SU-DHL-6 (cell line): ENCODE results near the gene NTM.

Experiments
- H2AFZ ChIP-seq: fragments of 200-600 bp; sonication (generic); 2 replicates; pipeline ENCODE4 v1.6.1; 2014; ENCODE audit warnings: low read depth, mild to moderate bottlenecking, moderate library complexity, mixed read lengths, antibody characterized with exemption, low read length; ENCODE audit not compliant: severe bottlenecking
- H3F3A ChIP-seq: fragments of 200-600 bp; shearing (Covaris generic); 2 replicates; pipeline ENCODE4 v1.6.0; 2016; ENCODE audit warnings: antibody characterized with exemption, mild to moderate bottlenecking; ENCODE audit not compliant: insufficient read depth
- H3K27ac ChIP-seq: fragments of 200-600 bp; sonication (generic); 2 replicates; pipeline ENCODE4 v1.5.1; 2016; ENCODE audit warnings: low read depth, mild to moderate bottlenecking, low read length, moderate library complexity, mixed read lengths
- H3K27me3 ChIP-seq: fragments of 200-600 bp; sonication (generic), shearing (Covaris generic); 2 replicates; pipeline ENCODE4 v1.6.0; 2014; ENCODE audit warnings: mild to moderate bottlenecking, low read length
- H3K36me3 ChIP-seq: fragments of 200-600 bp; sonication (generic); 2 replicates; pipeline ENCODE4 v1.6.1; 2014; ENCODE audit warnings: mild to moderate bottlenecking, low read length, mixed read lengths
- H3K4me2 ChIP-seq: fragments of 300-600, 200-600 bp; shearing (Covaris generic), sonication (generic); 2 replicates; pipeline ENCODE4 v1.6.0; 2014; ENCODE audit warnings: low read length, low read depth, mild to moderate bottlenecking; ENCODE audit not compliant: poor library complexity, severe bottlenecking
- H3K4me3 ChIP-seq: fragments of 200-600 bp; sonication (generic); 2 replicates; pipeline ENCODE4 v1.5.1; 2014; ENCODE audit warnings: antibody characterized with exemption, low read length, mild to moderate bottlenecking, mixed read lengths; ENCODE audit not compliant: insufficient read depth, poor library complexity, severe bottlenecking
- H3K79me2 ChIP-seq: fragments of 200-600 bp; sonication (generic); 2 replicates; pipeline ENCODE4 v1.6.1; 2014; ENCODE audit warnings: mild to moderate bottlenecking, low read length, moderate library complexity; ENCODE audit not compliant: insufficient read depth
- H3K9ac ChIP-seq: fragments of 200-600 bp; sonication (generic); 2 replicates; pipeline ENCODE4 v1.7.0; 2014; ENCODE audit warnings: mild to moderate bottlenecking, low read length
- H3K9me2 ChIP-seq: fragments of 200-600 bp; sonication (generic); replicated peaks from 2 replicates; pipeline ENCODE4 v1.6.1; 2014; ENCODE audit warnings: low read length; ENCODE audit not compliant: insufficient read depth
- H3K9me3 ChIP-seq: fragments of 200-600 bp; sonication (generic); 2 replicates; pipeline ENCODE4 v1.6.1; 2014; ENCODE audit warnings: low read length, mixed read lengths; ENCODE audit not compliant: insufficient read depth
- H4K20me1 ChIP-seq: fragments of 200-600 bp; sonication (generic); 2 replicates; pipeline ENCODE4 v1.6.1; 2014; ENCODE audit warnings: low read depth, mild to moderate bottlenecking, antibody characterized with exemption, low read length, moderate library complexity, mixed read lengths
- EZH2phosphoT487 ChIP-seq: fragments of 200-600 bp; sonication (generic), shearing (Covaris generic); conservative IDR thresholded peaks from 2 replicates; pipeline ENCODE4 v1.6.1; 2018; ENCODE audit warnings: mild to moderate bottlenecking, antibody characterized with exemption, low read length, moderate library complexity, mixed read lengths
- TF ChIP-seq, protein P1 (sequence below): fragments of 200-600 bp; sonication (generic); IDR thresholded peaks from one replicate; pipeline ENCODE4 v1.5.1; 2017; ENCODE audit warnings: antibody characterized with exemption, mild to moderate bottlenecking, low read length, moderate library complexity; ENCODE audit not compliant: insufficient read depth, poor library complexity, severe bottlenecking

Gene NTM

DNA sequence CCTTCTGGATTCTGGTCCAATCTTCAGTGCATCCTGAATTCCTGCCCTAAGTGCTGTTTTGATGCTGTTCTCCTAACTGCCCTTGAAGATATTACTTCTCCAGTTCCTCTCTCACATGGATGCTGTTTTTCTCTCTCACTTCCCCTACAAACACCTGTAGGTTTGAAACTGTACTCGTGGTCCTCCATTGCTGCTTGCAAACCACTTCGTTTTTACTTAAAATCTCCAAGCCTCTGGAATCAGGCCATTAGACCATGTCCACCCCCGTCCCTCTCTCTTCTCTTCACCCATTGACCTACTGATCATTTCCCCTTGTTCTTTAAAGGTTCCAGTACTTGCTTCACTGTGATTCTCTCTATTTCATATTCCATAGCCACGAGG lies 988.1 kb downstream of the NTM start:
- Histone ChIP-seq H3K4me2 (no peak overlapping the region), H3K27me3 (no peaks in the 10 kb centered on the region), H3K79me2 (no peaks in the 10 kb centered on the region), H3F3A (no peaks in the 10 kb centered on the region), H3K9ac (no peak overlapping the region), H3K9me2 (no peaks in the 10 kb centered on the region), H3K36me3 (no peaks in the 10 kb centered on the region), H4K20me1 (no peaks in the 10 kb centered on the region), H3K9me3 (no peaks in the 10 kb centered on the region), H2AFZ (no peak overlapping the region), H3K27ac (no peak overlapping the region), H3K4me3 (no peak overlapping the region)
- TF ChIP-seq, protein P1, sequence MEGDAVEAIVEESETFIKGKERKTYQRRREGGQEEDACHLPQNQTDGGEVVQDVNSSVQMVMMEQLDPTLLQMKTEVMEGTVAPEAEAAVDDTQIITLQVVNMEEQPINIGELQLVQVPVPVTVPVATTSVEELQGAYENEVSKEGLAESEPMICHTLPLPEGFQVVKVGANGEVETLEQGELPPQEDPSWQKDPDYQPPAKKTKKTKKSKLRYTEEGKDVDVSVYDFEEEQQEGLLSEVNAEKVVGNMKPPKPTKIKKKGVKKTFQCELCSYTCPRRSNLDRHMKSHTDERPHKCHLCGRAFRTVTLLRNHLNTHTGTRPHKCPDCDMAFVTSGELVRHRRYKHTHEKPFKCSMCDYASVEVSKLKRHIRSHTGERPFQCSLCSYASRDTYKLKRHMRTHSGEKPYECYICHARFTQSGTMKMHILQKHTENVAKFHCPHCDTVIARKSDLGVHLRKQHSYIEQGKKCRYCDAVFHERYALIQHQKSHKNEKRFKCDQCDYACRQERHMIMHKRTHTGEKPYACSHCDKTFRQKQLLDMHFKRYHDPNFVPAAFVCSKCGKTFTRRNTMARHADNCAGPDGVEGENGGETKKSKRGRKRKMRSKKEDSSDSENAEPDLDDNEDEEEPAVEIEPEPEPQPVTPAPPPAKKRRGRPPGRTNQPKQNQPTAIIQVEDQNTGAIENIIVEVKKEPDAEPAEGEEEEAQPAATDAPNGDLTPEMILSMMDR = no peak
- no peak for TF ChIP-seq EZH2phosphoT487

DNA sequence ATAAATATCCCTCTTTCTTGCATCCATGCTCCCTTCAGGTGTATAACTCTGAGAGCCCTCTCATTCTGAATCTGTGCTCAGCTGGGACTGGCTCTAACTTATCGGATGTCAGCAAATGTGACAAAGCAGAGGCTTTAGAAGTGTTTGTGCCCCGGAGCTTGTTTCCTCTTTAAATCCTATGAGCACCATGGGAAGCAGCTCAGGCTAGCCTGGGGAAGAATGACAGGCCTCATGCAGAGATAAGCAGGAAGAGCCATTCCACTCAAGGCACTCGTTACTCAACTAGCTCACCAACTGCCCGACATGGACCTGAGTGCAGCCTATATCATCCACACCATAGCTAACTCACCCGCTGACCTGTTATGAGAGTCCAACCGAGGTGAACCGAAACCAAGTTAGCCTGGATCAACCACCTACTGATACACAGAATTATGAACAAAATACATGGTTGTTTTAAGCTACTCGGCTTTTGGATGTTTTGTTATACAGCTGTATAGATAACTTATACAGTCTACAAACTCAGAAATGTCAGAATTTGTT lies 990.7 kb downstream of the NTM start:
- Histone ChIP-seq H3K9me2 (no peaks in the 10 kb centered on the region), H3K36me3 (no peaks in the 10 kb centered on the region), H3K4me3 (no peak overlapping the region), H3K4me2 (no peak overlapping the region), H3K79me2 (no peaks in the 10 kb centered on the region), H3K27ac (no peak overlapping the region), H4K20me1 (no peaks in the 10 kb centered on the region), H3K9me3 (no peaks in the 10 kb centered on the region), H3K27me3 (no peaks in the 10 kb centered on the region), H2AFZ (no peak overlapping the region), H3F3A (no peaks in the 10 kb centered on the region), H3K9ac (no peak overlapping the region)
- TF ChIP-seq, protein P1 = no peak
- no peak for TF ChIP-seq EZH2phosphoT487

DNA sequence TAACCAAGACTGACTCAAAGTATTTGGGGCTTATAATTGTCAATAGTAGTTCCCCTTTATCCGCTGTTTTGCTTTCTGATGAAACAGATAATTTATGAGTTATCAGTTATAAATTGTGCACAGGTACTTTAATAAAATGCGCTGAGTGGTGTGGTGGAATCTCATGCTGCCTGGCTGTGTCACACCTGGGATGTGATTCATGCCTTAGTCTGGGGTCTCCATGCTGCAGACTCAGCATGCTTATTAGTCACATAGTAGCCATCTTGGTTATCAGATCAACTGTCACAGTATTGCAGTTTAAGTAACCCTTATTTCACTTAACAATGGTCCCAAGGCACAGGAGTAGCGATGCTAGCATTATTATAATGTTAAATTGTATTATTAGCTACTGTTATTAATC lies 995.2 kb downstream of the NTM start:
- H3K27me3 ChIP-seq = no peaks in the 10 kb centered on the region
- H4K20me1 ChIP-seq = no peaks in the 10 kb centered on the region
- H3K27ac ChIP-seq = no peak overlapping the region
- no peaks in the 10 kb centered on the region for H3F3A ChIP-seq
- TF ChIP-seq EZH2phosphoT487 = no peak
- TF ChIP-seq, protein P1 = no peak
- no peak overlapping the region for H3K4me3 ChIP-seq
- H3K4me2 ChIP-seq = no peak overlapping the region
- no peaks in the 10 kb centered on the region for H3K9me2 ChIP-seq
- no peaks in the 10 kb centered on the region for H3K9me3 ChIP-seq
- no peak overlapping the region for H2AFZ ChIP-seq
- H3K9ac ChIP-seq = no peak overlapping the region
- no peaks in the 10 kb centered on the region for H3K79me2 ChIP-seq
- H3K36me3 ChIP-seq = no peaks in the 10 kb centered on the region
